T-helper 2 cell treated with Interferon-gamma antibody and Interleukin-4, amounts not matched to agents 100 ng/mL and 5 ng/mL, for 36 hours (primary cell): ENCODE data around the gene CRIP3. TPM values are rescaled to one million over a fixed set of nuclear protein-coding genes. Genes with fewer than 3 reads are reported as not detected.
"Not testable (repeated sequence)": the region's sequence is repeated elsewhere in the genome, so short reads cannot be mapped to it uniquely, and the experiment has no call there.

Source experiments
- intact Hi-C: fragments of 100-400 bp; cut with micrococcal nuclease; formaldehyde crosslinking; loops from one replicate; pipeline ENCODE4 v1.15.1; 2023
- total RNA-seq: library from RNA; stranded (reverse); gene quantifications from 2 replicates; pipeline ENCODE4 v1.2.3, GENCODE V29; 2022

The CRIP3 gene, protein sequence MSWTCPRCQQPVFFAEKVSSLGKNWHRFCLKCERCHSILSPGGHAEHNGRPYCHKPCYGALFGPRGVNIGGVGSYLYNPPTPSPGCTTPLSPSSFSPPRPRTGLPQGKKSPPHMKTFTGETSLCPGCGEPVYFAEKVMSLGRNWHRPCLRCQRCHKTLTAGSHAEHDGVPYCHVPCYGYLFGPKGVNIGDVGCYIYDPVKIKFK
- 0.23 and 0.34 TPM in 2 replicates for total RNA-seq

DNA sequence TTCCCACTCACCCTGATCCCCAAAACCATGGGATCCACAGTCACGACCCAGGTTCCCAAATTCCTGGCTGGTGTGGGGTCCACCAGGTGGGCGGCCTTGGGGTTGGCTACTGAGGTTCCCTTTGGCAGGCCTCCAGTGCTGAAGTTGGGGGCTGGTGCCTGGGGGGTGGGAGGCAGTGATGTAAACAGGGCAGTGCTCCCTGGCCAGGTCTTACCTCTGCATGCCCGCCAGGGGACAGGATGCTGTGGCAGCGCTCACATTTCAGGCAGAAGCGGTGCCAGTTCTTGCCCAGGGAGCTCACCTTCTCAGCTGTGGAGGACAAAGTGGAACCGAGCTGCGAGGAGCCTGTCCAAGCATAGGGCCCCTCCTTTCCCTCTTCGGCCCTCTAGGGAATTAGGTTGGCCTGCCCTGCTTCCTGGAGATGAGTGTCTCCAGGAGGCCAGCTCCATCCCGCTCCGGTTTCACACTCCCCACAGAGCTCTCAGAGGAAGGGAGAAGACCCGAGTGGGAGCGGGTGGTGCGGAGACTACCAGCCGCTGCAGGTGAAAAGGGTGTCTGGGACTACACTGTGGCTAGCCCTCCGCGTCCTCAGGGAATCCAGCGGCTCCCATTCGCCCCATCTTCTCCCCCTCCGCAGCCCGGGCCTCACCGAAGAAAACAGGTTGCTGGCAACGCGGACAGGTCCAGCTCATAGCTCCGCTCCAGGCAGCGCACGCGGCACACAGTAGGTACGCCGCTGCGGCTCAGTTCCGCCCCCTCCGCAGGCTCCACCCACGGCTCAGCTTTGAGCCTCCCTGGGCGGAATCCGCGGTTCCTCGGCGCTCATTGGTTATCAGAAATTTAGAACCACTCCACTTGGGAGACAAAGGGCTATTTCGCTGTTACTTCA lies at the start of gene CRIP3:
CRIP3 (minus strand) TSS at position 726 of the 889 bp plus-strand sequence; CDS start at position 692, 34 bp downstream.
- intact Hi-C loops = no loop called here

DNA sequence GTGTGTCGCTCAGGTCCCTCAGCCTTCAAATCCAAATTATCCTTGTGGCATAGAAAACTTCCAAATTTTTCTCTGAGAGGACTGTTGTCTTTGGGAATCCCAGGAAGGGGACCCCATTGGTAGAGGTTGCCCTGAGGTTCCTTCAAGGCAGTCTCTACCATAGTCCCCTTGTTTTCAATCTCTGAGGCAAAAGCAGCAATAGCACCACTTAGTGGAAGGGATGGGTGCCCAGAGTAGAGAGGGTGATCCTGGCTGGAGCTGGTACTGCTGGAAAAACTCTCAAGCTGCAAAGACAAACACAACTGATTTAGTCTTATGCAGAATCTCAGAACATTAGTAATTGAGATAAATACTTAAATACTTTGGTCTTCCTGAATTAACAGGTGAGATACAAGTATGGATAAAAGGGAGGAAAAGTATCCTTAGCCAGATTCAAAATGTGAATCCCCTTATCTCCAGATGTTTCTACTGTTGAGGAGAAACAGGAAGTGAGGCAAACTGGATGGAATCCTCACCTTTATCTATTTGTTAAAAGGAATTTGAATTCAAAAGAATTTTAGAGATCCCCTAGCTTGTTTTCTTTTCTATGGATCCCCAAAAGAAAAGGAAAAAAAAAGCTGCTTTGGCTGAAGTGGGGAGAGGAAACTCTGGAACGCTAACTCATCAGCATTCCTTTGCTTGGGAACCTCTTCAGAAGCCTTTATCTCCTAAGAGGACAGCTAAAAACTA lies 47.4 kb upstream of the CRIP3 start:
- intact Hi-C loops = no loop called here

DNA sequence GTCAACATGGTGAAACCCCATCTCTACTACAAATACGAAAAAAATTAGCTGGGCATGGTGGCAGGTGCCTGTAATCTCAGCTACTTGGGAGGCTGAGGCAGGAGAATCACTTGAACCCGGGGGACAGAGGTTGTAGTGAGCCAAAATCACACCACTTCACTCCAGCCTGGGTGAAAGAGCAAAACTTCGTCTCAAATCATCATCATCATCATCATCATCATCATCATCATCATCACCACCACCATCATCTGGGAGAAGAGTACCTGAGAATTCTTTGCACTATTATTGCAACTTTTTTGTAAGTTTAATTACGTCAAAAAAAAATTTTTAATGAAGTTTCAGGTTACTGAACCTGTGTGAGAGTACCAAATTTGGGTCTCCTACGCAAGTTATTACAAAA lies 43.3 kb upstream of the CRIP3 start:
- intact Hi-C loops = not testable (repeated sequence)

DNA sequence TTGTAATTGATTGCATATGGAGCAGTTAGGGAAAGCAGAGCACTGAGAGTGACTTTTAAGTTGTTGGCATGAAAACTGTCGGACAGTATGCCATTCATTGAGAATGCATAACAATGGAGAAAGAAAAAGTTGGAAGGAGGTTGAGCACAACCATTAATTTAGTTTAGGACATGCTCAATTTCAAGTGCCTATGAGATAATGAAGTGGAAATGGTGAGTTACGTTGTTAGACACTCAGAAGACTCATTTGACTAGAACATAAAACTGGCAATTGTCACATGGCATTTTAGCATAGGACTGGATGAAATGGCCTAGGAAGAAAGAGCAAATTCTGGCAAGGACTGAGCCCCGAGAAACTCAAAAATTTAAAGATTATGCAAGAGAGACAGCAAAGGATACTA lies 38.8 kb upstream of the CRIP3 start:
- intact Hi-C loops = no loop called here

DNA sequence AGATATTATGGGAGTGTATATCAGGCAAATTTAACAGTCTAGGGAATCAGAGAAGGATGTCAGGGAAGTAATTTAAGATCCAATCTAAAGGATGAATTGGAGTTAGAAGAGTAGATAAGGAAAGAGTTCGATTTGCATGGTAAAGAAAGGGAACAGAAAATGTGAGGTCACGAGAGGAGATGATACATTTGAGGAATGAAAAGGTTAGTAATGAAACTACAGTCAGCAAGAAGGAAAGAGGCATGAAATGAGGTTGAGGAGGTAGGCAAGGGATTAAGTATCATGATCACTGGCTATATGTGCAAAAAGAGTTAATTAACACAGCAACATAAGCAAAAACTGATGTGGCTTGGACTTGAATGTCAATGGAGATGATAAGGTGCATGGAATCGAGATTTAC lies 38.4 kb upstream of the CRIP3 start:
- intact Hi-C loops = no loop called here

DNA sequence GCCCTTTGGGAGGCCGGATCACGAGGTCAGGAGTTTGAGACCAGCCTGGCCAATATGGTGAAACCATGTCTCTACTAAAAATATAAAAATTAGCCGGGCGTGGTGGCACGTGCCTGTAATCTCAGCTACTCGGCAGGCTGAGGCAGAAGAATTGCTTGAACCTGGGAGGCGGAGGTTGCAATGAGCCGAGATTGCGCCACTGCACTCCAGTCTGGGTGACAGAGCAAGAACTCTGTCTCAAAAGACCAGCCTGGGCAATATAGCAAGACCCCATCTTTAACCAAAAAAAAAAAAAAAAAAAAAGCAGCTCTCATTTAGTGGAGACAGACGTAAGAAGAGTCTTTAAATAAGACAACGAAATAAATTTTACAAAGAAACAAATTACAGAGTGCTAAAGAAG lies 37.6 kb upstream of the CRIP3 start:
- intact Hi-C loops = not testable (repeated sequence)

DNA sequence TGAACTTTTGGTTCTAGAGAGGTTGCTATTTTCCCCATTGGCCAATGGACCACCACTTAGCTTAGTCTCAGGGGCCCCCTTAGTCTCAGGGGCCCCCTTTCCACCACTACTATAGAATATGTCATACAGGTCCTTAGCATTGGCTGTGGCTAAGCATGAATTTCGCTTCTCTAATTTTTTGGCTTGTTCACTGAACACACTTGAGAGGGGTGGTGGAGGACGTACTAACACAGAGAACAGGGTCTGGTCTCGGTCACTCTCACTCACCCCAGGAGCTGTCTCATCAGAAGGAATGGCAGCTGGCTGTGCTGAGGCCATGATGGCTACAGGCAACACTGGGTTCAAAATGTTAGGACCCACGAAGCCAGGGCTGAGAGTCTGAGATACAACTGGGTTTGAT lies 30.5 kb upstream of the CRIP3 start:
- intact Hi-C loops = no loop called here

DNA sequence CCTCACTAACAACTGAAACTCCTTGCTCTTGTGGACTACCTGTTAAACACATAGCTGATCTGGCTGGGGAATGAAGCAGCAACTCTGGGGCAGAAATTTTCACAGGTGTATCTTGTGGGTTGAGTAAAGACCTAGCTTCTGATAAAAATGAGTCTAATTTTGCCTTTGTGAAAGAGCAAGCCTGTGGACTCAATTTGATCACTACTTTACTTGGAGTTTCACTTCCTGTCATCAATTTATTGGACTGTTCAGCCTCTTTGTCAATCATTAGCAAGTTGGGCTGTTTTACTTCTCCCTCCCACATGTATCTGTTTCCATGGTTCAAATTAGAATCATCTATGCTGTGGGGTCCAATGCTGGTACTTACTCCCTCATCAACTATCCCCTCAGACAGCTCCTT lies 29.6 kb upstream of the CRIP3 start:
- intact Hi-C loops = no loop called here

DNA sequence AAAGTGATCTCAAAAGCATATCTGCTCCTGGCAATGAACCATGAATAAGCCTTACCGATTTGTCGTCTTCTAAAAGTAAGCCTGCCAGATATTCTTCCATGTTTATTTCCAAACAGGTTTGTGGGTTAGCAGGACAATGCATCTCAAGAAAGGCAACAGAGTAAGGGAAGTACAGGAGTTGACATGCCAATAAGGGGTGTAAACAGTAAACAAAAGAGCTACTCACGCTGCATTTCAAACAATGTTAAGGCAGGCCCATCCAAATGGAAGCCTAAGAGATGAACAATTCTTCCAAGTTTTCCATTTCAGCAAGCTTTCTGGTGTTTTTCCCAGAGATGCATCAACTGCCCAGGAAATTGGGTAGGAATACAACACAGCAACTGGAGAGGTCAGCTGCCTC lies 27.8 kb upstream of the CRIP3 start:
- intact Hi-C loops = no loop called here

DNA sequence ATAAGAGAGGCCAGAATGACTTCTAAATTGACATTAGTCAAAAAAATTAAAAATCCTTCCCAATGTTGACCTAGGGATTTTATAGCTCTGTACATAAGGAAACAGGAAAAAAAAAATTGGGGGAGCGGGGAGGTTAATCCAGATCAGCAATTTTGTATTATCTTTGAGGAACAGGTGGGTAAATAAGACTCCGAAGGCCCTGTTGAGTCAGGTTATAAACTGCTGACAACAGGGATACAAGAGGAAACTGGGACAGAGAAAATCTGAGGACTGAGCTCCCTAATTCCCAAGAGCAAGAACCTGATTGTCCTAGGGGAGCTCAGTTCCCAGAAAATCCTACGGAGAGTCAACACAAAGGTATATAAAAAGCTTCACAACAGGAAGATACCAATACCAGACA lies 26.8 kb upstream of the CRIP3 start:
- intact Hi-C loops = no loop called here

DNA sequence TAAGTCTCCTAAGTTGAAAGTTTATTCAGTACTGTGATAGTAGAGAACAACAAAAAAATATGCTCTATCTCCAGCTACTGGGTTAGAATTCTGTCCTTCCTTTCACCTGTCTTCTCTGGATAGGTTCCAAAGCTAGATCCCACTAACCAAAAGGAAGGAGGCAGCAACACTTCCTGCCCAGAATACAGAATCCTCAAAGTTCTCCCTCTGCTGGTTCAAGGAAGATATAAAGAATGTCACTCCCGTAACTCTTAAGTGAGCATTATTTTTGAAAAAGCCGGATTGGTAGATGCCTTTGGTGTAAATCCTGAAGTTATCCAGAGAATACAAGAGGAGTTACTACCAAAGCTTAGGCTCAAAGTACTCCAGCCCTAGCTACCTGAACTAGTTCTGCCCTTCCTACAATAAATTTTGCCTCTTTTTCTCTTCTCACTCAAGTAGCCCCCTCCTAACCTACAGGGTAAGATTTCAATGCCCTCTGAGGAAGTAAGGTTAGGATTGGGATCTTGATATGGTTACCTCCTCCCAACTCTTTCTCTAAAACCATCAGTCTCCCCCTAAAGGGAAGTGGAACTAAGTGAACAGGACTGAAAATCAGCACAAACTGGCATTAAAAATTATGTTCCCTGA lies 26.0 kb upstream of the CRIP3 start:
- intact Hi-C loops = no loop called here

DNA sequence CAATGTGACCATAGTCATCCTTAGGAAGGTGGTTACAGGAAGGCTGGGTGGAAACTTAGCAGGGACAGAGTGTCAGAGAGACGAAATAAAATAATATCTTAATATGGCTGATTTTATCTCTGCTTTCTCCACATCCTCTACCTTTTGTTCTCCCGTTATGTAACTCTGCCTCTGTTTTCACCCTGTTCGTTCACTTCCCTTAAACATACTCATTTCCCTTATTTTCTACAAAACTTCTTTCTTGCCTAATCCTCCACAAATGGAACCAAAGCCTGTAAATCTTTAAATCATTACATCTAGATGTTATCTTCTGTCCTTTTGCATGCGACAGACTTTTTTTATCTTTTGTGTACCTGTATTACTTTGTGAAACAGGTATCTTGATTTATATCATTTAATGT lies 23.3 kb upstream of the CRIP3 start:
- intact Hi-C loops = no loop called here

DNA sequence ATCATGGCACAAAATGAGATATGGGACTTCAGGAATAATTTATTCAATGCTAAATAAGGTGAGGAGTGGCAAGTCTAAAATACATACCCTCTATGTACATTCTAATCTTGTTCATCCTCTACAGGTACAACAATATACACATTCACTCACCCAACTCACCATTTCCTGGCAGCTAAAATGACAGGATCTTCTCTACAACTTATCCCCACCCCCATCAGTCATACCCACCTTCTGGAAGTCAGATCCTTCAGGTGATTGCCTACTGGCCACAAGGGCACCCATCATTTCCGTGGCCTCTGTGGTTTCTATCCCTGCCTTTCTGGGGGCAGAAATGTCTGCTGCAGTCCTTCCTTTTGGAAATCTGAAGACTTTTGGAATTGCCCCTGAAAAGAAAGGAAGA lies 22.8 kb upstream of the CRIP3 start:
- intact Hi-C loops = no loop called here

DNA sequence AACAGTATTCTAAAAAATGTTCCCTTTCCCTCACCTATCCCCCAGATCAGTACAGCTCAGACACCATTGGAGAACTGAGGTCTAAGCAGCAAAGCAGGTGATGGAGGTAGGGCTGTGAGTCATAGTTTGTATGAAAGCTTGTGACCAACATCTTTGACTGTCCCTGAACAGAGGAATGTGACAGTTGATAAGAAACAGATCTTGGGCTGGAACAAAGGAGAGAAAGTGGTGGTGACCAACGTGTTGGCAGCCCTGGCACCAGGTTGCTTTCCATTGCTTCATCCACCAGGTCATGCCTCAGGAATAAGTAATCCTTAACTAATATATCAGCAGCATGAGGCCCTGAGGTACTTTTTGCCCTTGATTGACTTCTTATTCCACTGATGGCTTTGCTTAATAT lies 19.9 kb upstream of the CRIP3 start:
- intact Hi-C loops = no loop called here

DNA sequence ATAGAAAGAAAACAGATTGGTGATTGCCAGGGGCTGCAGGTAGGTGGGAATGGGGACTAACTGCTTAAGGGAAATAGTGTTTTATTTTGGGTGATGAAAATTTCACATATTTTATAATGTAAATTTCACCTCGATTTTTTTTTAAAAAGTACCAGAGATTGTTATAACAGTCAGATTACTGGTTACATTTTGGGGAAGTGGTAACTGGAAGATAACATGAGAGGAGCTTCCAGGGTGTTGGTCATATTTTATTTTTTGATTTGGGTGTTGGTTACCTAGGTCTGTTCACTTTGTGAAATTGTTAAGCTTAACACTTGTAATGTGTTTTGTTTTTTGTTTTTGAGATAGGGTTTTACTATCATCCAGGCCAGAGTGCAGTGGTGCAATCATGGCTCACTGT lies 17.2 kb upstream of the CRIP3 start:
- intact Hi-C loops = no loop called here

DNA sequence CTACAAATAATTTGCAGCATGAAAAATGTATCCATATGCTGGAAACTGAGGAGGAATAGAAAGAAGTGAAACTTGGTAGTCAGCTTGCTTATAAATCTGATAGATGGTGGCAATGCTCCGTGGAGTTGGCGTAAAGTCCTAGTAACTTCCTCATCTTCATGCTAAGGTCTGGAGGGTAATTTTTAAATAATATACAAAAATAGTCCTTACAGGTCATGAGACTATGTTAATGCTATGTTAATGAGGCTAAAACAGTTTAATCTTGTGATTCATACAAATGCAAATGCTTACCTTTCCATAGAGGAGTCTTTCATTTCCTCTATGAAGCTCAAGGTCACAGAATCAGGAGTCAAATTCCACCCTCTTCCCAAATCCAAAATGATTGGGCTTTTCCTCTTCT lies 9.4 kb upstream of the CRIP3 start:
- intact Hi-C loops = no loop called here

DNA sequence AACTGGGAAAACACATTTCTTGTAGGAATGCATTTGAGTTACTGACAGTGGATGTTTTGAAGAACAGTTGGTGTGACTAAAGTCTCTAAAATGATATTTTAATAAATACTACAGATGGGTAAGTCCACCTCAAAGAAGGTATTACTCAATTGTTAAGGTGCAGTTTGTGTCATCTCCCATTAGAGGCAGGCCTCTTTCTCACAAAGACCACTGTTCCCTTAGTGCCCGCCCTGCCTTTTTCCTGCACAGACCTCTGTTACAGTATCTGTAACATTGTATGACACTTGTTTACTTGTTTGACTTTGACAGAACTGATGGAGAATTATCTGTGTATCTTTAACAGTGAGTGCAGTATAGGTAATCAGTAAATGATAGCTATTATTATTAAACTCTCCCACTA lies 5.2 kb upstream of the CRIP3 start:
- intact Hi-C loops = no loop called here

DNA sequence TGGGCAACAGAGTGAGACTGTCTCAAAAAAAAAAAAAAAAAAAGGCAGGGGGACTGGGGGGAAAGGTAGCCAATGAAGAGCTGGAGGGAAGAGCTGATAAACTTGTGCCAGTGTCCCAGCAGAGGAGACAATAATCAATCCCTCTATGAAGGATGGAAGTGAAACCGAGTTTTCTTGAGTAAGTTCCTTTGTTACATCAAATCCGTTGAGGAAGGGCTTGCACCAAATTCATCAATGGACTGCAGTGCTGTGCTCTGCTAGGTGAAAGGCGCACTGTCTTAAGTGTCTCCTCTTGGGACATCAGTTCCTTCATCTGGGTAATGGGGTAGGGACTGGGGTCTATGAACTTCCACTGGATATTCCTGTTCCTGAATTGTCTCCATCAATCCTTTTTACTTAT lies 3.0 kb upstream of the CRIP3 start:
- intact Hi-C loops = no loop called here

DNA sequence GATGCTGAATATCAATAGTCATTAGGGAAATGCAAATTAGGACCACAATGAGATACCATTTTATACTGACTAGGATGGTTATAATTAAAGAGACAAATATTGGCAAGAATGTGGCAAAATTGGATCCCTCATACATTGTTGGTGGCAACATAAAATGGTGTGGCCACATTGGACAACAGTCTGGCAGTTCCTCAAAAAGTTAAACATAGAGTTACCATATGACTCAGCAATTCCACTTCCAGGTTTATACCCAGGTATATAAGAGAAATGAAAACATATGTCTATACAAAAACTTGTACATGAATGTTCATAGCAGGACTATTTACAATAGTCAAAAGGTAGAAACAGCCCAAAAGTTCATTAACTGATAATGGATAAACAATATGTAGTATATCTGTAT lies 2.0 kb upstream of the CRIP3 start:
- intact Hi-C loops = no loop called here

DNA sequence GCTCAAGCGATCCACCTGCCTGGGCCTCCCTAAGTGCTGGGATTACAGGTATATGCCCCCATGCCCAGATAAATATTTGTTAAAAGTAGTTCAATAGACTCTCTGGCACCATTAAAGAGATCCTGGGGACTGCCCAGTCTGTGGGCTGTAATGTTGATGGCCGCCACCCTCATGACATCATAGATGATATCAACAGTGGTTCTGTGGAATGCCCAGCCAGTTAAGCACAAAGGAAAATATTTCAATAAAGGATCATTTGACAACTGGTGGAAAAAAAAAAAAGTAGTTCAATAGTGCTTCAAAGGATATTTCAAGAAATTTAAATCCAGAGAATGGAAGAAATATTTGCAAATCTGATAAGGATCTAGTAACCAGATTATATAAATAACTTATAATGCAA lies 1.5 kb upstream of the CRIP3 start:
- intact Hi-C loops = no loop called here

DNA sequence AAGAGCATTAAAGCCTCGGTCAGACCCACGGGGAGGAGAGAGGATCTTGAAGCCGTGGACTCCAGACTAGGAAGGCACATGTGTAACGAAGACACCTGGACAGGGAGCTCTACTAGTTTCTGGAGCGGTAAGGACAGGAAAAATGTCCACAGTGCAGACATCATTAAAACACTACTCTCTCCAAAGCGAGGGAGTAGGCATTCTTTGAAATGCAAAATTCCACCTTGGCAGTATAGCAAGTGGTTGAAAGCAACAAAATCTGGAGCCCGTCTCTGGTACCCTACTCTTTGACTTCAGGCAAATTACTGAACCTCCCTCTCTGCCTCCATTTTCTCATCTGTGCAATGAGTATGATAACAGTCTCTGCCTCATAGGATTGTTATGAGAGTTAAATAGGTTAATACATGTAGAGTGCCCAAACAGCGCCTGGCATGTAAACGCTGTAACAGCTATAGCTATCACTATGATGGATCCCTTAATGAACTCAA lies 408 bp upstream of the CRIP3 start:
- intact Hi-C loops = no loop called here
